ENCODE measurements around the gene B9D1. TPM values are rescaled to one million over a fixed set of nuclear protein-coding genes. Genes with fewer than 3 reads are reported as not detected.

B9D1 gene
- total RNA-seq, 4 donors from 2014 or later: 6.5 to 16.4 (median 14.5) TPM

GRCh38 chr17:19338031-19338990 lies 24.2 kb downstream of the B9D1 start:
- peak; percentile 38 to 72 for DNase-seq
- Histone ChIP-seq H3K36me3 (no peaks in the 10 kb centered on the region), H3K9me3 (no peaks in the 10 kb centered on the region), H3K4me1 (peaks cover 10 to 15% of the 10 kb centered on the region in 2 donors), H3K27ac (peak overlapping the region in 1 of 4 donors; percentile 20), H3K27me3 (no peaks in the 10 kb centered on the region), H3K4me3 (no peak overlapping the region)
- ATAC-seq: peak; percentile 56 to 85
- no peak for TF ChIP-seq POLR2A (IDR thresholded peaks at IDR 0.05)
- TF ChIP-seq, protein P1, sequence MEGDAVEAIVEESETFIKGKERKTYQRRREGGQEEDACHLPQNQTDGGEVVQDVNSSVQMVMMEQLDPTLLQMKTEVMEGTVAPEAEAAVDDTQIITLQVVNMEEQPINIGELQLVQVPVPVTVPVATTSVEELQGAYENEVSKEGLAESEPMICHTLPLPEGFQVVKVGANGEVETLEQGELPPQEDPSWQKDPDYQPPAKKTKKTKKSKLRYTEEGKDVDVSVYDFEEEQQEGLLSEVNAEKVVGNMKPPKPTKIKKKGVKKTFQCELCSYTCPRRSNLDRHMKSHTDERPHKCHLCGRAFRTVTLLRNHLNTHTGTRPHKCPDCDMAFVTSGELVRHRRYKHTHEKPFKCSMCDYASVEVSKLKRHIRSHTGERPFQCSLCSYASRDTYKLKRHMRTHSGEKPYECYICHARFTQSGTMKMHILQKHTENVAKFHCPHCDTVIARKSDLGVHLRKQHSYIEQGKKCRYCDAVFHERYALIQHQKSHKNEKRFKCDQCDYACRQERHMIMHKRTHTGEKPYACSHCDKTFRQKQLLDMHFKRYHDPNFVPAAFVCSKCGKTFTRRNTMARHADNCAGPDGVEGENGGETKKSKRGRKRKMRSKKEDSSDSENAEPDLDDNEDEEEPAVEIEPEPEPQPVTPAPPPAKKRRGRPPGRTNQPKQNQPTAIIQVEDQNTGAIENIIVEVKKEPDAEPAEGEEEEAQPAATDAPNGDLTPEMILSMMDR (IDR thresholded peaks at IDR 0.05 in 4 of 5, conservative IDR thresholded peaks at IDR 0.05 in 1 of 5): peak; percentile 64 to 76 (median 69)
- intact Hi-C loops (cut with DNase I; ENCODE audit: low total_unique reads): no loop called here
- in situ Hi-C loops (cut with MboI; ENCODE audit: low sequenced_read_pairs in 4 of 4): no loop called here

DNA sequence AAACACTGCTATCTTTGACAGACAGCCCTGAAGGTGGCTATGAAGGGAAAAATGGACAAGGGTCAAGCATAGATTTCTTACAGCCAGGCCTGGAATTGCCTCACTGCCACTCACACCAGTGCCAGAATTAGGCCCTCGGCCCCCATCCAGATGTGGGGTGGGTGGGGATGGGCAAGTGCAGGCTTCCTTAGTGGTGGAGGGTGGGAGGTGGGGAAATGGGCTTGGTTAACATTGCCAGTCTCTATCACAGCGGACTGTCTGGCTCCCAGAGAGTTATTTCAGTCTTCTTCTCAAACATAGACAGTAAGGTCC lies 24.9 kb downstream of the B9D1 start:
- peaks cover 10 to 15% of the 10 kb centered on the region in 2 donors for H3K4me1 ChIP-seq
- ATAC-seq (peak; percentile 13 to 15), DNase-seq (no peak)
- no peaks in the 10 kb centered on the region for H3K27me3 ChIP-seq
- TF ChIP-seq, protein P1 (IDR thresholded peaks at IDR 0.05 in 4 of 5, conservative IDR thresholded peaks at IDR 0.05 in 1 of 5): no peak
- no peak for TF ChIP-seq POLR2A (IDR thresholded peaks at IDR 0.05)
- no peak overlapping the region for H3K4me3 ChIP-seq
- no peaks in the 10 kb centered on the region for H3K9me3 ChIP-seq
- H3K36me3 ChIP-seq: no peaks in the 10 kb centered on the region
- intact Hi-C loops (cut with DNase I; ENCODE audit: low total_unique reads): no loop called here
- in situ Hi-C loops (cut with MboI; ENCODE audit: low sequenced_read_pairs in 4 of 4): no loop called here
- H3K27ac ChIP-seq: peak overlapping the region in 1 of 4 donors; percentile 20

DNA sequence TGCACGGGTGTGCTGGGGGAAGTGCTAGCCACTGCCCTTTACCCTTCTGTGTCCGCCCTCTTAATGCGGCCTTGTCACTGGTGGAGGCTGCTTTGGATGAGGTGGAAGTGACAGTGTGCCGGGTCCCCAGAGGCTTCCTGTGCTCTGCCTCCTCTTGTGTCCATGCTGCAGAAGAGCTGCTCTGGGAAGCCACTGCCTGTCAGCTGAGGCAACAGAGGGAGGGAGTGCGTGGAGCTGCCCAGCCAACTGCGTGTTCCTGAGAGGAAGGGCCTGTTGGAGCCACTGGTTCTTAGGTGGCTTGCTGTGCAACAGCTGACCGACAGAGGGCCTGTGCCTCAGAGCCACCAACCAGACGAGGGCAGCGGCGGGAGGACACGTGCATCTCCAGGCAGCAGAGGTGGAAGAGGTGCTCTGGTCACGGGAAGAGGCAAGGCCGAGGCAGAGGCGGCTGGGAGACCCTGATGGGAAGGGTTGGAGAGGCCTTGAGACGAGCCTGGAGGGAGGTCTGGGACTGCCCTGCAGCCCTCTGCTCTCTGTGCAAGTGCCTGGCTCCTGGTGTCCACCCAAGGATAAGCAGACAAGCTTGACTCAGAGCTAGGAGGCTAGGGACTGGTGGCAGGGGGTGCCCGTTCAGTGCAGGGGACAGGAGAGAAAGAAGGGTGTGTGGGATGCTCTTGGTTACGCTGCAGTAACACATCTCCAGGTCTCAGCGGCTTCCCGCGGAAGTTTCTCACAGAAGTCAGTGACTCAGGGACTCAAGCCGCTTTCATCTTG lies 25.4 kb downstream of the B9D1 start:
- H3K27ac ChIP-seq: no peak overlapping the region
- H3K4me1 ChIP-seq: peaks cover 10 to 15% of the 10 kb centered on the region in 2 donors
- DNase-seq (no peak), ATAC-seq (no peak)
- no peak for TF ChIP-seq POLR2A (IDR thresholded peaks at IDR 0.05)
- TF ChIP-seq, protein P1 (IDR thresholded peaks at IDR 0.05 in 4 of 5, conservative IDR thresholded peaks at IDR 0.05 in 1 of 5): peak in 3 of 5 experiments; percentile 45 to 65 (median 45)
- H3K27me3 ChIP-seq: no peaks in the 10 kb centered on the region
- H3K9me3 ChIP-seq: no peaks in the 10 kb centered on the region
- no peak overlapping the region for H3K4me3 ChIP-seq
- intact Hi-C loops (cut with DNase I; ENCODE audit: low total_unique reads): no loop called here
- in situ Hi-C loops (cut with MboI; ENCODE audit: low sequenced_read_pairs in 4 of 4): no loop called here
- no peaks in the 10 kb centered on the region for H3K36me3 ChIP-seq

GRCh38 chr17:19335951-19336631 lies 26.4 kb downstream of the B9D1 start:
- in situ Hi-C loops (cut with MboI; ENCODE audit: low sequenced_read_pairs in 4 of 4) (no loop called here), intact Hi-C loops (cut with DNase I; ENCODE audit: low total_unique reads) (no loop called here)
- Histone ChIP-seq H3K4me3 (no peak overlapping the region), H3K4me1 (peaks cover 10 to 15% of the 10 kb centered on the region in 2 donors), H3K36me3 (no peaks in the 10 kb centered on the region), H3K27ac (no peak overlapping the region), H3K27me3 (no peaks in the 10 kb centered on the region), H3K9me3 (no peaks in the 10 kb centered on the region)
- DNase-seq (no peak), ATAC-seq (no peak)
- TF ChIP-seq, protein P1 (IDR thresholded peaks at IDR 0.05 in 4 of 5, conservative IDR thresholded peaks at IDR 0.05 in 1 of 5): no peak
- TF ChIP-seq POLR2A (IDR thresholded peaks at IDR 0.05): no peak
